ENCODE results near the gene CERCAM.

Gene CERCAM

GRCh38 chr9:128384801-128385495, 35.7 kb upstream of the CERCAM start:
- H3K27me3 ChIP-seq (ENCODE audit: insufficient read depth, low read length): no peaks in the 10 kb centered on the region
- H3K36me3 ChIP-seq (ENCODE audit: insufficient read depth, low read length): no peaks in the 10 kb centered on the region
- H3K4me1 ChIP-seq (ENCODE audit: control insufficient read depth, insufficient read depth, low read length, unreplicated experiment): no peaks in the 10 kb centered on the region

DNA sequence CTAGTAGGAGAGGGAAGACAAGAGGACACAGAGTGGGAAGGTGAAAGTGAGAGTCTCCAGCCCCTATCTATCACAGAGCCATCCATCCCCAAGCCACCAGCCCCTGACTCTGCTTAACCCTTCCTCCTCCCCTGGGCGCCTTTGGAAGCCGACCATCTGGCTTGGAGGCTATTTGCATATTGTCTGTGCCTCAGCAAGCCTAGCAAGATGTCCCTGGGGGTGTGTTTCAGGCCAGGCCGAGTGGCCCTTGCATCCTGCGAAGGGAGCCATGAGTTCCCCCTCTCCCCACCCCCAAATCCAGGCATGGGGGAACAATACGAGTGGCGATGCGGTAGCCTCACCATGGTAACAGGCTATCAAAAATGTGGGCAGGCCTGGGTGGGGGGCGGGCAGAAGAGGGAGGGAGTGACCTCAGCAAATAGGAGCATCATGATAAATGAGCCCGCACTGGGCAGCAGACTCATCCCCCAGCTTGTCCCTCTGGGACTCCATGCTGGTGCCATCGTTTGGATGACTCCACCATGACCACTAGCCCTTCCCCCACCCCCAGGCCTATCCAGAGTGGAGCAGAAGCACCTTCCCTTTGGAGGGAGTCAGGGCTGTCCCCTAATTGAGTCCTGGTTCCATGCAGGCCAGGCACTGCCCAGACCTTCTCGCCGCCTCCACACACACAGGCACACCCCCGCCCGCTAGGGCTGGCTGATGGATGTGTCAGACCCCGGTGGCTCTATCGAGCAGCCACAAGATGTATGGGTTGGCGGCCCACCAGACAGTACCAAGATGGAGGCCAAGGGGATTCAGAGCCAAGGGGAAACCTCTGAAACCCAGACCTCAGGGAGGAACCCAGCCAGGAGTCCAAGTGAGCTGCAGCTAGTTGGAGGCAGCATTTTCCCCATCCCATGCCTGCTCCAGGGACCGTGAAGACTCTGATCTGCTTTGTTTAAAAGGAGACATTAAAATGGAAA, 34.9 kb upstream of the CERCAM start:
- H3K4me1 ChIP-seq (ENCODE audit: control insufficient read depth, insufficient read depth, low read length, unreplicated experiment): no peaks in the 10 kb centered on the region
- no peak overlapping the region for H3K27ac ChIP-seq (ENCODE audit: low read depth, low read length)
- no peaks in the 10 kb centered on the region for H3K36me3 ChIP-seq (ENCODE audit: insufficient read depth, low read length)

More at GRCh38 chr9:128384801-128385495, 35.7 kb upstream of the CERCAM start:
- Histone ChIP-seq H2AFZ (ENCODE audit: low read length, unreplicated experiment) (no peak overlapping the region), H3K27ac (ENCODE audit: low read depth, low read length) (no peak overlapping the region), H3K4me3 (ENCODE audit: low read depth, low read length) (no peak overlapping the region), H3K79me2 (ENCODE audit: control insufficient read depth, insufficient read depth, low read length, unreplicated experiment) (no peaks in the 10 kb centered on the region)

DNA sequence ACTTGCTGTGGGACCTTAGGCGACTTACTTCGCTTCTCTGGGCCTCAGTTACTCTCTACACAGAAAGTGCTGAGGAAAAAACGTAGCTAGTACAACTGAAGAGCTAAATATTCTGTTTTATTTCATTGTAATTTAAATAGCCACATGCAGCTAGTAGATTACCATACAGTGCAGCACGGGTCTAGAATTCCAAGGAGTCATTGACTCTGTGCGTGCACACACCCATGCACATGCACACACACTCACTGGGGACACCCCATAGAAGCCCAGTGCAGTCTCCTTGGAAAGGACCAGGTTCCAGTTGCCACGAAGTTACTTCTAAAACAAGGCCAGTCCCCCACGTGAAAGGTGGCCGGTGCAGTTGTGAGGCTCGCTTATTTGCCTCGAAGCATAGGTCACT, 32.5 kb upstream of the CERCAM start:
- H3K36me3 ChIP-seq (ENCODE audit: insufficient read depth, low read length): no peaks in the 10 kb centered on the region
- H3K4me1 ChIP-seq (ENCODE audit: control insufficient read depth, insufficient read depth, low read length, unreplicated experiment): no peaks in the 10 kb centered on the region
- no peak overlapping the region for H3K27ac ChIP-seq (ENCODE audit: low read depth, low read length)
- H3K4me3 ChIP-seq (ENCODE audit: low read depth, low read length): no peak overlapping the region
- no peaks in the 10 kb centered on the region for H3K79me2 ChIP-seq (ENCODE audit: control insufficient read depth, insufficient read depth, low read length, unreplicated experiment)
- H3K27me3 ChIP-seq (ENCODE audit: insufficient read depth, low read length): no peaks in the 10 kb centered on the region
- no peak overlapping the region for H2AFZ ChIP-seq (ENCODE audit: low read length, unreplicated experiment)

More for the DNA sequence above, 34.9 kb upstream of the CERCAM start:
- Histone ChIP-seq H2AFZ (ENCODE audit: low read length, unreplicated experiment) (no peak overlapping the region), H3K4me3 (ENCODE audit: low read depth, low read length) (no peak overlapping the region), H3K27me3 (ENCODE audit: insufficient read depth, low read length) (no peaks in the 10 kb centered on the region), H3K79me2 (ENCODE audit: control insufficient read depth, insufficient read depth, low read length, unreplicated experiment) (no peaks in the 10 kb centered on the region)

GRCh38 chr9:128389395-128390149, 31.1 kb upstream of the CERCAM start:
- no peaks in the 10 kb centered on the region for H3K36me3 ChIP-seq (ENCODE audit: insufficient read depth, low read length)
- H3K4me3 ChIP-seq (ENCODE audit: low read depth, low read length): no peak overlapping the region
- H2AFZ ChIP-seq (ENCODE audit: low read length, unreplicated experiment): no peak overlapping the region
- no peaks in the 10 kb centered on the region for H3K4me1 ChIP-seq (ENCODE audit: control insufficient read depth, insufficient read depth, low read length, unreplicated experiment)
- H3K27ac ChIP-seq (ENCODE audit: low read depth, low read length): no peak overlapping the region
- no peaks in the 10 kb centered on the region for H3K79me2 ChIP-seq (ENCODE audit: control insufficient read depth, insufficient read depth, low read length, unreplicated experiment)
- H3K27me3 ChIP-seq (ENCODE audit: insufficient read depth, low read length): no peaks in the 10 kb centered on the region

DNA sequence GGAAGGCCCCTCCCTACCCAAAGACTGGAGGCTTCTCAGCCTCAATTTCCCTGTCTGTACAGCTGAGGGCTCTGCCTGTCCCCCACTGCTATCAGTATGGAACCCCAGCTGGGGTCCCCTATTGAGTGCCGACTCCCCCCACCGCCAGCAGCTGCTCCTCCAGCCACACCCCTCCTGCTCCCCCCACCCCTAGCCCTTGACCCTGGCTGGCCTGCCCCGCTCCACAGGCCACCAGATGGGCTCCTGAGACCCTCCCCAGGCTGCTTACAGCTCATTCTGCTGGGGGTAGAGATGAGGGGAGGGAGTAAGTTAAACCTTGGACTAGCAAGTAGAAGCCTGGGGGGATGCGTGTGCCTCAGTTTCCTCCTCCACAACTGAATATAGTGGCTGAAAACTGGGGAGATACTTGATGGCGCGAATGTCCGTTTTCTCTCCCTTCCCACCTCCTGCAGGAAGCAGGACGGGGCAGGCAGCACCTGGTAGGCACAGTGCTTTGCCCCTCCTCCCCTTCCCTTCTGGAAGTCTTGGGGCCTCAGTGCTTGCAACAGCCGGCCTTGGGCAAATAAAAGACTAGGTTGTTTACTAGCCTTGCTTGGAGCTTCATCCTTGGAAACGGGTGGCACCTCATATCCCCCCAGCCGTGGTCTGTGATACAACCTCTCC, 30.4 kb upstream of the CERCAM start:
- no peak overlapping the region for H2AFZ ChIP-seq (ENCODE audit: low read length, unreplicated experiment)
- H3K27me3 ChIP-seq (ENCODE audit: insufficient read depth, low read length): no peaks in the 10 kb centered on the region
- no peaks in the 10 kb centered on the region for H3K36me3 ChIP-seq (ENCODE audit: insufficient read depth, low read length)
- no peak overlapping the region for H3K27ac ChIP-seq (ENCODE audit: low read depth, low read length)
- H3K4me3 ChIP-seq (ENCODE audit: low read depth, low read length): no peak overlapping the region
- H3K79me2 ChIP-seq (ENCODE audit: control insufficient read depth, insufficient read depth, low read length, unreplicated experiment): no peaks in the 10 kb centered on the region
- no peaks in the 10 kb centered on the region for H3K4me1 ChIP-seq (ENCODE audit: control insufficient read depth, insufficient read depth, low read length, unreplicated experiment)

- Histone ChIP-seq H2AFZ (ENCODE audit: low read length, unreplicated experiment) (no peak overlapping the region), H3K4me3 (ENCODE audit: low read depth, low read length) (no peak overlapping the region), H3K4me1 (ENCODE audit: control insufficient read depth, insufficient read depth, low read length, unreplicated experiment) (no peaks in the 10 kb centered on the region), H3K27me3 (ENCODE audit: insufficient read depth, low read length) (no peaks in the 10 kb centered on the region), H3K36me3 (ENCODE audit: insufficient read depth, low read length) (no peaks in the 10 kb centered on the region), H3K79me2 (ENCODE audit: control insufficient read depth, insufficient read depth, low read length, unreplicated experiment) (no peaks in the 10 kb centered on the region), H3K27ac (ENCODE audit: low read depth, low read length) (no peak overlapping the region)
These were observed 29.6 kb upstream of the CERCAM start for GRCh38 chr9:128390813-128391711.

GRCh38 chr9:128391956-128392301, 28.7 kb upstream of the CERCAM start:
- peaks cover 3% of the 10 kb centered on the region for H3K4me1 ChIP-seq (ENCODE audit: control insufficient read depth, insufficient read depth, low read length, unreplicated experiment)
- no peak overlapping the region for H3K4me3 ChIP-seq (ENCODE audit: low read depth, low read length)
- H3K27me3 ChIP-seq (ENCODE audit: insufficient read depth, low read length): peaks cover 4% of the 10 kb centered on the region
- H3K79me2 ChIP-seq (ENCODE audit: control insufficient read depth, insufficient read depth, low read length, unreplicated experiment): no peaks in the 10 kb centered on the region
- H3K27ac ChIP-seq (ENCODE audit: low read depth, low read length): no peak overlapping the region
- H3K36me3 ChIP-seq (ENCODE audit: insufficient read depth, low read length): no peaks in the 10 kb centered on the region
- no peak overlapping the region for H2AFZ ChIP-seq (ENCODE audit: low read length, unreplicated experiment)

DNA sequence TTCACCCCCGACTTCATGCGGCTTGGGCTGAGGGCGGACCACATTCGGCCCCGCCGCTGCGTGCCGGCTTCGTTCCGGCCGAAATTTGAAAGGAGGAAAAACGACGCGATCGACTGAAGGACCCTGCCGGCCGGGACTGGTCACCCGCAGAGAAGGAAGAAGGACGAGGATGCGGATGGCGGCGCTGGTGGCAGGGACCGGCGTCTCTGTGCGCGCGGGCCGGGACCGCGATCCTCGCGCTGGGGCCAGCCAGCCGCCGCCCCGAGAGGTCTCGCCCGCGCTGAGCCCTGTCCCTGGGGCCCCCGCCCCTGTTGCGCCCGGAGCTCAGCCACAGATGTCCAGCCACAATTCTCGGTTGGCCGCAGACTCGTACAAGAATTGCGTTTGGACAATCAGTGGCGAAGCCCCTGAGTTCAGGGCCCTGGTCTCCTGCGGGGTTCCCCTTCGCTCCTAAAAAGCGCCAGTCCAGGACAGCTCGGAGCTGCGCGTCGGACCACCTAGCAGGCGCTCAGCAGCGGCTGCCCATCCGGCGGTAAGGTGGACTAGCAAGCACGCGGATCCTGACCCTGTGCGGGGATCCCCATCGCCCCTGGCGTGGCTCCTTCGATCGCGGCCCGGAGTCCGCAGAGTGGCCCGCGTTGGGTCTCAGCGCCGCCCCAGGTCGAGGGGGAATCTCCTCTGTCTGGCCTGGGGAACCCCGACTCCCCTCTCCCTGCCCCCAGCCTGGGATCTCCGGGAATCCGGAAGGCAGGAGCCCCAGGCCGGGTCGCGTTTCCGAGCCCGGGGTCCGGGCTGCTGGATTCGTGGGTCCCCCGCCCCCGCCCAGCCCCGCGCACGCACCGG, 28.1 kb upstream of the CERCAM start:
- H3K27me3 ChIP-seq (ENCODE audit: insufficient read depth, low read length): peaks cover 10% of the 10 kb centered on the region
- peaks cover 7% of the 10 kb centered on the region for H3K4me1 ChIP-seq (ENCODE audit: control insufficient read depth, insufficient read depth, low read length, unreplicated experiment)
- no peak overlapping the region for H3K27ac ChIP-seq (ENCODE audit: low read depth, low read length)
- H3K4me3 ChIP-seq (ENCODE audit: low read depth, low read length): no peak overlapping the region
- H2AFZ ChIP-seq (ENCODE audit: low read length, unreplicated experiment): no peak overlapping the region
- H3K79me2 ChIP-seq (ENCODE audit: control insufficient read depth, insufficient read depth, low read length, unreplicated experiment): no peaks in the 10 kb centered on the region
- H3K36me3 ChIP-seq (ENCODE audit: insufficient read depth, low read length): no peaks in the 10 kb centered on the region

DNA sequence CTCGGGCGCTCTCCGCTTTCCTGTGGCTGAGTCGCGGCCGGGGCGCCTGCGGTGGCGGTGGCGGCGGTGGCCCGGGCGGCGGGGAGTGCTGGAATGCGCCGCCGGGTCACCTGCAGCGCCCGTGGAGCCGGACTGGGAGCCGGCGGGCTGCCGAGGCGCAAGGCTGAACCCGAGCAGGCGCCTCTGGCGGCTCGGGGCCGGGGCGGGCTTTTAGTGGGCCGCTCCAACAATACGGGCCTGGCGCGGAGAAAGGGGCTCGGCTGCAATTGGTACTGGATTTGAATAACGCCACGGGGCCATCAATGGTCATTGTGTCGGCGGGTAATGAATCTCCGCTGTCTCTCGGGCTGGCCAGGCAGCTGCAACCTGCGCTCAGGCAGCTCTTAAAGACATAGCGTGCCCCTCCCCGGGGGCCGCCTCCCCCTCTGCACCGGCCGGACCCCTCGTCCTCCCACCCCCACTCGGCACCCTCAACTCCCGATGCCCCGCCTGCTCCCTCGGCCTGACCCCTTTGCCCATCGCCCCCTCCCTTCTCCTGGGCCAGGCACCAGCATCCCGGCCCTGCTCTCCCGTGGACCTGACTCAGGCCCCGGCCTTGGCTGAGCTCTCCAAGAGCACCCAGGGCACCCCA, 27.4 kb upstream of the CERCAM start:
- Histone ChIP-seq H2AFZ (ENCODE audit: low read length, unreplicated experiment) (no peak overlapping the region), H3K36me3 (ENCODE audit: insufficient read depth, low read length) (no peaks in the 10 kb centered on the region), H3K4me3 (ENCODE audit: low read depth, low read length) (no peak overlapping the region), H3K27ac (ENCODE audit: low read depth, low read length) (no peak overlapping the region), H3K27me3 (ENCODE audit: insufficient read depth, low read length) (peaks cover 14% of the 10 kb centered on the region), H3K4me1 (ENCODE audit: control insufficient read depth, insufficient read depth, low read length, unreplicated experiment) (peaks cover 7% of the 10 kb centered on the region), H3K79me2 (ENCODE audit: control insufficient read depth, insufficient read depth, low read length, unreplicated experiment) (no peaks in the 10 kb centered on the region)

Measured in ACC112 (cell line).